Measurements from ENCODE around the gene YPEL4. TPM values are rescaled to one million over a fixed set of nuclear protein-coding genes. Genes with fewer than 3 reads are reported as not detected.

The YPEL4 gene
- polyA plus RNA-seq, 1 of the 3 experiments (the other 2 are of a cell fraction): 2.3 TPM

DNA sequence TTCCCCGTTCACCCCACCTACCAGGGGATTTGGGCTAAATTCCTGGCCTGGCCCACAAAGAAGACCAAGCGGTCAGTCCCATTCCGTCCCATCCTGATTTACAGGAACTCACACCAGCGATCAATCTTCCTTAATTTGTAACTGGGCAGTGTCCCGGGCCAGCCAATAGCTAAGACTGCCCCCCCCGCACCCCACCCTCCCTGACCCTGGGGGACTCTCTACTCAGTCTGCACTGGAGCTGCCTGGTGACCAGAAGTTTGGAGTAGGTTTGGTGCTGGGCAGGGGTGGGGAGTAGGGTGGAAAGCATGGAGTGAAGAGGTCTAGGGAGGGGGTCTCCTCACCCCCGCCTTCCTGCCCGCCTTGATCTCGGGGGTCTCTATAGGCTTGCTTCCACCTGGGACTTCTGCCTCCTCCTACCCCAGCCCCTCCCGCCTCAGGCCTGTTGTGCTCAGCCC is 52.2 kb downstream of the YPEL4 start, which contains the start of gene SERPING1:
Gene SERPING1, plus strand, starts transcription at position 225 of the 455 bp plus-strand sequence. CDS start 586 bp downstream, outside the sequence.
- no peaks in the 10 kb centered on the region for H4K20me1 ChIP-seq (ENCODE audit: insufficient read depth)
- no peaks in the 10 kb centered on the region for H3K36me3 ChIP-seq (replicated peaks in 1 of 2; ENCODE audit: control insufficient read depth in 1 of 2, insufficient read depth in 2 of 2, low read length in 1 of 2)
- H3K4me3 ChIP-seq (ENCODE audit: low read depth in 2 of 2, low read length in 1 of 2): peak within 1 kb of the TSS in 1 of 2 experiments; percentile 41; a peak in 2 of 4 replicates
- peaks cover 0 to 11% of the 10 kb centered on the region in 2 experiments; a peak in 1 of 4 replicates for H3K4me1 ChIP-seq (ENCODE audit: control insufficient read depth in 1 of 2, insufficient read depth in 2 of 2, low read depth in 1 of 2, low read length in 1 of 2)
- H3K4me2 ChIP-seq: peak within 1 kb of the TSS; percentile 24; the same call in 1 of the 2 replicates
- no peaks in the 10 kb centered on the region for H3K9me3 ChIP-seq
- H3K27ac ChIP-seq (ENCODE audit: low read depth in 2 of 2, low read length in 1 of 2): peak within 1 kb of the TSS in 1 of 2 experiments; percentile 11; a peak in 1 of 4 replicates
- ChIA-PET POLR2A (interaction anchor here (0.6 to 1.5 kb wide), 3 partner anchors 30 to 100 kb away, joined by 3 to 4 read pairs (median 4); partner anchors contain the start of gene UBE2L6), CTCF (interaction anchor here (1.2 to 6.2 kb wide), 4 partner anchors 28 to 140 kb away, joined by 4 to 39 read pairs (median 8); partner anchors contain the start of gene UBE2L6)
- no peak within 1 kb of the TSS for H3K9ac ChIP-seq
- 0 out of 2 replicates have a peak, but pooled peaks cover 8% of the 10 kb centered on the region for H3K27me3 ChIP-seq (ENCODE audit: insufficient read depth)
- TF ChIP-seq RFX5 (IDR thresholded peaks at IDR 0.05; ENCODE audit: low read length) (no peak), POLR2AphosphoS5 (IDR thresholded peaks at IDR 0.05; ENCODE audit: low read depth, low read length) (no peak), EZH2phosphoT487 (IDR thresholded peaks at IDR 0.05; ENCODE audit: borderline replicate concordance, low read depth) (no peak), NFIC (IDR thresholded peaks at IDR 0.05; ENCODE audit: borderline replicate concordance) (no peak), TEAD4 (IDR thresholded peaks at IDR 0.05; ENCODE audit: borderline replicate concordance, insufficient read depth) (no peak), TAF1 (IDR thresholded peaks at IDR 0.05; ENCODE audit: borderline replicate concordance, low read depth, low read length) (no peak), RXRA (IDR thresholded peaks at IDR 0.05; ENCODE audit: borderline replicate concordance, low read depth) (no peak), TCF12 (IDR thresholded peaks at IDR 0.05) (no peak), MEF2A (IDR thresholded peaks at IDR 0.05; ENCODE audit: borderline replicate concordance, low read depth) (no peak), RCOR1 (IDR thresholded peaks at IDR 0.05; ENCODE audit: low read length) (no peak)
- TF ChIP-seq, protein P1, sequence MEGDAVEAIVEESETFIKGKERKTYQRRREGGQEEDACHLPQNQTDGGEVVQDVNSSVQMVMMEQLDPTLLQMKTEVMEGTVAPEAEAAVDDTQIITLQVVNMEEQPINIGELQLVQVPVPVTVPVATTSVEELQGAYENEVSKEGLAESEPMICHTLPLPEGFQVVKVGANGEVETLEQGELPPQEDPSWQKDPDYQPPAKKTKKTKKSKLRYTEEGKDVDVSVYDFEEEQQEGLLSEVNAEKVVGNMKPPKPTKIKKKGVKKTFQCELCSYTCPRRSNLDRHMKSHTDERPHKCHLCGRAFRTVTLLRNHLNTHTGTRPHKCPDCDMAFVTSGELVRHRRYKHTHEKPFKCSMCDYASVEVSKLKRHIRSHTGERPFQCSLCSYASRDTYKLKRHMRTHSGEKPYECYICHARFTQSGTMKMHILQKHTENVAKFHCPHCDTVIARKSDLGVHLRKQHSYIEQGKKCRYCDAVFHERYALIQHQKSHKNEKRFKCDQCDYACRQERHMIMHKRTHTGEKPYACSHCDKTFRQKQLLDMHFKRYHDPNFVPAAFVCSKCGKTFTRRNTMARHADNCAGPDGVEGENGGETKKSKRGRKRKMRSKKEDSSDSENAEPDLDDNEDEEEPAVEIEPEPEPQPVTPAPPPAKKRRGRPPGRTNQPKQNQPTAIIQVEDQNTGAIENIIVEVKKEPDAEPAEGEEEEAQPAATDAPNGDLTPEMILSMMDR (IDR thresholded peaks at IDR 0.05): no peak
- TF ChIP-seq, protein P2, sequence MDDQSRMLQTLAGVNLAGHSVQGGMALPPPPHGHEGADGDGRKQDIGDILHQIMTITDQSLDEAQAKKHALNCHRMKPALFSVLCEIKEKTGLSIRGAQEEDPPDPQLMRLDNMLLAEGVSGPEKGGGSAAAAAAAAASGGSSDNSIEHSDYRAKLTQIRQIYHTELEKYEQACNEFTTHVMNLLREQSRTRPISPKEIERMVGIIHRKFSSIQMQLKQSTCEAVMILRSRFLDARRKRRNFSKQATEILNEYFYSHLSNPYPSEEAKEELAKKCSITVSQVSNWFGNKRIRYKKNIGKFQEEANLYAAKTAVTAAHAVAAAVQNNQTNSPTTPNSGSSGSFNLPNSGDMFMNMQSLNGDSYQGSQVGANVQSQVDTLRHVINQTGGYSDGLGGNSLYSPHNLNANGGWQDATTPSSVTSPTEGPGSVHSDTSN (IDR thresholded peaks at IDR 0.05): no peak
- H3K9me2 ChIP-seq: no peaks in the 10 kb centered on the region
- WGBS (ENCODE audit: low lambda C conversion rate): 76% methylated on average over 10 of the region's 10 CpGs
- no peak for DNase-seq
- H3K79me2 ChIP-seq (ENCODE audit: insufficient read depth): no peaks in the 10 kb centered on the region
- no peaks in the 10 kb centered on the region for H3F3A ChIP-seq (replicated peaks; ENCODE audit: insufficient read depth)
- no peak within 1 kb of the TSS for H2AFZ ChIP-seq (ENCODE audit: low read depth)

DNA sequence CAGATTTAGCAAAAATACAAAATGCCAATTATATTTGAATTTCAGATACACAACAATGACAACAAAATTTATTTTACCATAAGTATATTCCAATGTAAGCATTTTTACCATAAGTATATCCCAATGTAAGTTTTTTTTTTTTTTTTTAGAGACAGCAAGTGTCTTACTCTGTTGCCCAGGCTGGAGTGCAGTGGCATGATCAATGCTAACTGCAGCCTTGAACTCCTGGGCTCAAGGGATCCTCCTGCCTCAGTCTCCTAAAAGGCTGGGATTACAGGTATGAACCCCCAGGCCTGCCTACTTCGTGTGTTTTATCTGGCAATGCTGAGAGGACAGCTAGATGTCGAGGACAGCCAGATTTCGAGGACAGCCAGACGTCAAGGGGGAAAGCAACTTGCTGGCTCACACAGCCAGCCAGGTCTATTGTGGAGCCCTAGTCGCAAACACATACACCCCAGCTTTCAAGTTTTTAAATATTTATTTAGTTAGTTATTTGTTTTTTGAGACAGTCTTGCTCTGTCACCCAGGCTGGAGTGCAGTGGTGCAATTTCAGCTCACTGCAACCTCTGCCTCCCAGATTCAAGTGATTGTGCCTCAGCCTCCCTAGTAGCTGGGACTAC is 53.3 kb downstream of the YPEL4 start:
- Histone ChIP-seq H3K4me2 (no peak overlapping the region), H3K27me3 (ENCODE audit: insufficient read depth) (0 out of 2 replicates have a peak, but pooled peaks cover 8% of the 10 kb centered on the region), H3K9me3 (no peaks in the 10 kb centered on the region), H3K4me3 (ENCODE audit: low read depth in 2 of 2, low read length in 1 of 2) (no peak overlapping the region), H3K4me1 (ENCODE audit: control insufficient read depth in 1 of 2, insufficient read depth in 2 of 2, low read depth in 1 of 2, low read length in 1 of 2) (peaks cover 0 to 11% of the 10 kb centered on the region in 2 experiments; a peak in 1 of 4 replicates), H3K9ac (no peak overlapping the region), H3K36me3 (replicated peaks in 1 of 2; ENCODE audit: control insufficient read depth in 1 of 2, insufficient read depth in 2 of 2, low read length in 1 of 2) (no peaks in the 10 kb centered on the region), H2AFZ (ENCODE audit: low read depth) (no peak overlapping the region), H4K20me1 (ENCODE audit: insufficient read depth) (no peaks in the 10 kb centered on the region), H3K79me2 (ENCODE audit: insufficient read depth) (no peaks in the 10 kb centered on the region), H3K9me2 (no peaks in the 10 kb centered on the region), H3F3A (replicated peaks; ENCODE audit: insufficient read depth) (no peaks in the 10 kb centered on the region), H3K27ac (ENCODE audit: low read depth in 2 of 2, low read length in 1 of 2) (no peak overlapping the region)
- WGBS (ENCODE audit: low lambda C conversion rate): 73% methylated on average over 5 of the region's 5 CpGs
- CTCF ChIA-PET: interaction anchor here (1.0 to 6.2 kb wide), 4 partner anchors 27 to 139 kb away, joined by 3 to 39 read pairs (median 6); partner anchors contain the start of gene UBE2L6
- no peak for DNase-seq
- POLR2A ChIA-PET: no interaction called here
- TF ChIP-seq TAF1 (IDR thresholded peaks at IDR 0.05; ENCODE audit: borderline replicate concordance, low read depth, low read length) (no peak), GABPA (IDR thresholded peaks at IDR 0.05; ENCODE audit: low read depth) (no peak), TEAD4 (IDR thresholded peaks at IDR 0.05; ENCODE audit: borderline replicate concordance, insufficient read depth) (no peak), NRF1 (IDR thresholded peaks at IDR 0.05; ENCODE audit: low read depth, low read length) (no peak), NFIC (IDR thresholded peaks at IDR 0.05; ENCODE audit: borderline replicate concordance) (no peak), FOSL2 (IDR thresholded peaks at IDR 0.05; ENCODE audit: borderline replicate concordance, low read depth) (no peak), RAD21 (IDR thresholded peaks at IDR 0.05; ENCODE audit: low read length) (no peak), GATA2 (CRISPR knock-in tag; IDR thresholded peaks at IDR 0.05) (no peak), SIN3A (IDR thresholded peaks at IDR 0.05; ENCODE audit: borderline replicate concordance, low read depth, low read length) (no peak), SMC3 (IDR thresholded peaks at IDR 0.05; ENCODE audit: low read depth, low read length) (no peak), YY1 (IDR thresholded peaks at IDR 0.05; ENCODE audit: low read depth) (no peak)
- TF ChIP-seq, protein P3, sequence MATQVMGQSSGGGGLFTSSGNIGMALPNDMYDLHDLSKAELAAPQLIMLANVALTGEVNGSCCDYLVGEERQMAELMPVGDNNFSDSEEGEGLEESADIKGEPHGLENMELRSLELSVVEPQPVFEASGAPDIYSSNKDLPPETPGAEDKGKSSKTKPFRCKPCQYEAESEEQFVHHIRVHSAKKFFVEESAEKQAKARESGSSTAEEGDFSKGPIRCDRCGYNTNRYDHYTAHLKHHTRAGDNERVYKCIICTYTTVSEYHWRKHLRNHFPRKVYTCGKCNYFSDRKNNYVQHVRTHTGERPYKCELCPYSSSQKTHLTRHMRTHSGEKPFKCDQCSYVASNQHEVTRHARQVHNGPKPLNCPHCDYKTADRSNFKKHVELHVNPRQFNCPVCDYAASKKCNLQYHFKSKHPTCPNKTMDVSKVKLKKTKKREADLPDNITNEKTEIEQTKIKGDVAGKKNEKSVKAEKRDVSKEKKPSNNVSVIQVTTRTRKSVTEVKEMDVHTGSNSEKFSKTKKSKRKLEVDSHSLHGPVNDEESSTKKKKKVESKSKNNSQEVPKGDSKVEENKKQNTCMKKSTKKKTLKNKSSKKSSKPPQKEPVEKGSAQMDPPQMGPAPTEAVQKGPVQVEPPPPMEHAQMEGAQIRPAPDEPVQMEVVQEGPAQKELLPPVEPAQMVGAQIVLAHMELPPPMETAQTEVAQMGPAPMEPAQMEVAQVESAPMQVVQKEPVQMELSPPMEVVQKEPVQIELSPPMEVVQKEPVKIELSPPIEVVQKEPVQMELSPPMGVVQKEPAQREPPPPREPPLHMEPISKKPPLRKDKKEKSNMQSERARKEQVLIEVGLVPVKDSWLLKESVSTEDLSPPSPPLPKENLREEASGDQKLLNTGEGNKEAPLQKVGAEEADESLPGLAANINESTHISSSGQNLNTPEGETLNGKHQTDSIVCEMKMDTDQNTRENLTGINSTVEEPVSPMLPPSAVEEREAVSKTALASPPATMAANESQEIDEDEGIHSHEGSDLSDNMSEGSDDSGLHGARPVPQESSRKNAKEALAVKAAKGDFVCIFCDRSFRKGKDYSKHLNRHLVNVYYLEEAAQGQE (IDR thresholded peaks at IDR 0.05; ENCODE audit: low read depth, low read length): no peak
